ENCODE measurements around the gene DOCK9.

Gene DOCK9

DNA sequence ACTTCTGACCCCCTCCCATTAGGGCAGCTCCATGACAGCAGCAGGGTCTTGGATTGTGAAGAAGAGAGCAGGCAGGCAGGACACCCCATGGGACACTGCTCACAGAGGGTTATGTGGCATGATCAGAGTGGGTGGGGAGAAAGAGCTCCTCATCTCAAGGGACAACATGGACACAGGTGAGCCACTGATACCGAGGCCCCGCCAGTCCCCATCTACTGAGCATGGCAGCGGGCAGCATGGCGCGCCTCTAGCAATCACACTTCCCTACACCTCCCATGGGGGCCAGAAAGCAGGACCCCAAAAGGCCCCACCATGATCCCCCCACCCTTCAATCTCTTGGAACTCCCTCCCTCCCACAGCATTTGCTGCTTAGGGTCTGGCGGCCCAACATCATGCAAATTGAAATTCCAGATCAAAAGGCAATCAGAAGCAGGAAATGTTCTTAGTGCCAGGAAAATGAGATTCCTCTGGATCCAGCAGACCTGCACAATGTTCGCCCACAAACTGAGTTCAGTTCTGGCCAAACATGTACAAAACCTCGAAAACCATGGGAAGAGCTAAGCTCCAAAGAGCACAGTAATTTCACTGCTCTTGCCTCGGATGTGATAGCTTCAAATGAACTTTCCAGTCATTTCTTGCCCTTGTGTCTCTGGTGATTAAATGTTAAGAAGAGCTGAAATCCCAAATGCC, 14.8 kb downstream of the DOCK9 start:
- peak overlapping the region; percentile 40 for H3K27ac ChIP-seq
- TF ChIP-seq, protein P1, sequence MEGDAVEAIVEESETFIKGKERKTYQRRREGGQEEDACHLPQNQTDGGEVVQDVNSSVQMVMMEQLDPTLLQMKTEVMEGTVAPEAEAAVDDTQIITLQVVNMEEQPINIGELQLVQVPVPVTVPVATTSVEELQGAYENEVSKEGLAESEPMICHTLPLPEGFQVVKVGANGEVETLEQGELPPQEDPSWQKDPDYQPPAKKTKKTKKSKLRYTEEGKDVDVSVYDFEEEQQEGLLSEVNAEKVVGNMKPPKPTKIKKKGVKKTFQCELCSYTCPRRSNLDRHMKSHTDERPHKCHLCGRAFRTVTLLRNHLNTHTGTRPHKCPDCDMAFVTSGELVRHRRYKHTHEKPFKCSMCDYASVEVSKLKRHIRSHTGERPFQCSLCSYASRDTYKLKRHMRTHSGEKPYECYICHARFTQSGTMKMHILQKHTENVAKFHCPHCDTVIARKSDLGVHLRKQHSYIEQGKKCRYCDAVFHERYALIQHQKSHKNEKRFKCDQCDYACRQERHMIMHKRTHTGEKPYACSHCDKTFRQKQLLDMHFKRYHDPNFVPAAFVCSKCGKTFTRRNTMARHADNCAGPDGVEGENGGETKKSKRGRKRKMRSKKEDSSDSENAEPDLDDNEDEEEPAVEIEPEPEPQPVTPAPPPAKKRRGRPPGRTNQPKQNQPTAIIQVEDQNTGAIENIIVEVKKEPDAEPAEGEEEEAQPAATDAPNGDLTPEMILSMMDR (conservative IDR thresholded peaks at IDR 0.05), result no peak

DNA sequence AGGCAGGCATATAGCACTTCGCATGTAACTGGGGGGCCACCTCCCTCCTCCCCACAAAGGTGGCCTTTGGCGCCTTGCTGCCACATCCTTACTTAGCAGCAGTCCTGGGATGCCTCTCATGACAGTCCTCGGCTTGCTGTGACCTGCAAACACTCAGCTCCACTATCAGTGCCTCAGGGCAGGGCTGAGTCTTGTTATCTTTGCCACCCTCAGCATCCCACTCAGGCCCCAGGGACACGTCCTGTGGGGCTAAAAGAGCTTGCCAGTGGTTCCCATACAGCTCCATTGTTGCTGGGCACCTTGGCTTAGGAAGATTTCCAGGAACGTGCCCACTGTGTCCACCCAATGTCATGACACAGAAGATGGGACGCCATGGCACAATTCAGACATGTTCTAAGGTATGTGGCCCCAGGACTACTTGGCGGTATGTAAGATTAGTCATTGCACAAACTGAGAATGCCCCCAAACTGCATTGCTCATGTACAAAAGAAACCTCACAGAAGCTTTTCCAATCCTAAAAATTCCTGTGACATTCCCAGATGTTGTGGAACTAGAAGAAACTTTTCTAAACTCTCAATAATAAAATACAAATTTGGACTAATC, 16.3 kb downstream of the DOCK9 start:
- no peak overlapping the region for H3K27ac ChIP-seq
- TF ChIP-seq, protein P1 (conservative IDR thresholded peaks at IDR 0.05), result no peak

DNA sequence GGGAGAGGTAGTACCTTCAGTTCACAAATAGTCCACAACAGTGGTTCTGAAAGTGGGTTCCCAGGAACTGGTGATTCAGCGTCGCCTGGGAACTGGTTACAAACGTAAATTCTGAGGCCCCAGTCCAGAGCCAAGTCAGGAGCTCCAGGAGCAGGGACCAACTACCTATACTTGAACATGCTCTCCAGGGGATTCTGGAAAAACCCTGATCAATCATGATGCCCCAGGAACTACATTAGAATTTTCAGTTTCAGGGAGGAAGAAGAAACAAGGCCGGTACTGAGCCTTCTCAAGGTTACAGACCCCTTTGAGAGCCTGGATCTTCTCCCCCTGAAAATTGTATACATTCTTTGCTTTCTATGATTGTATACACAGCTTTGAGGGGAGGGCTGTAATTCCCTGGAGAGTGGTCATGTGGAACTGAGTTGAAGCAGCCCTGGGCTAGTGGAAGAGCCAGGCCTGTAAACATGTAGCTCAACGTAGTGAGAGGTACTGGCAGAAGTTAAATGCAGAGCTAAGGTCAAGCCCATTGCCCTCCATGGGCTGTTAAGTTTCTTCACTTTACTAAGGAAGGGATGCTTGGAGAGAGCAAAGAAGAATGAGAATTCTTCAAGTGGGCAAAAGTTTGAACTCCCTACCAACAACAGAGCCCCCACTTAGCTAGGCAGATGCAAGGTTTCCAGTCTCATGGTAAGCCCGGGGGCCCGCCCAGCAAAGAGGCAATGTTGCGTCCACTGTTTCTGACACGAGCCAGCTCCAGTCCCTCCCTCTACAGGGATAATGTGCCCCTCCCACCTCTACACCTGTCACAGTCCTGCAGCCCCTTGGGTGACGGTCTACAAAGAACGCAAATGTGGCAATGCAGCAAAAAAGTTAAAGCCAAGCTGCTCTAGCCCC, 17.0 kb downstream of the DOCK9 start:
- H3K27ac ChIP-seq, result no peak overlapping the region
- TF ChIP-seq, protein P1 (conservative IDR thresholded peaks at IDR 0.05), result no peak

DNA sequence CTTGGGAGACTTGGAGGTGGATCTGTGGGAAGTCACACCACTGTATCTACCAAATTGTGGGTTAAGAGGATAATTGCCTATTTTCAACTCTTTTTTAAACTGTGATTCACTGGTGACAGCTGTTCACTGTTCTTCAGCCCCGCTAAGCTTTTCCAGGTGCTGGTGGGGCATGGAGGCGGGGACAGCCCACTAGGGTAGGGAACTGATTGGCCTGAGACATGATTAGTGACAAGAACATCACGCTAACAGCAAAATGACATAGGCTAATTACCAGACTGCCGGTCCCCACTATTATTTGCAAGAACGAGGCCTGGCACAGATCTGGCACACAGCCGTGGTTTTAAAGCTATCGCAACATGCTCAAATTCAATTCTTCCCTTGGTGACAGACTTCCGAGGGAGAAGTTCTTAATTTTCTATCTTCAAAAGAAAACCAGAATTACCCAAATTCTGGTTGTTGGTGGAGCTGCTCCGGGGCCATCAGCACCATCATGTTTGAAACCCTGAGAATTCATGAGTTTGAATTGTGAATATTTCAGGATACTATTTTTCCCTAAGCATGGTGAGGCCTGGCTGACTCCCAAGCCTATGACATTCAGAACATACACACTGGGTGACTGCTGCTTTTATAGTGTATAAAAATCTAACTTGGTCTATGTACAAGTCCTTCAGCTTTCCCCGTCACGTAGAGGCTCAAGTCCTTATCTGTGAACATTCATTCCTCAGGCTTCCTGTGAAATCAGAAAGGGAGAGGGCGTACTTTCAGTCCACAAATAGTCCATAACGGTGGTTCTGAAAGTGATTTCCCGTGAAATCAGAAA, 17.9 kb downstream of the DOCK9 start:
- no peak overlapping the region for H3K27ac ChIP-seq
- TF ChIP-seq, protein P1 (conservative IDR thresholded peaks at IDR 0.05), result no peak

DNA sequence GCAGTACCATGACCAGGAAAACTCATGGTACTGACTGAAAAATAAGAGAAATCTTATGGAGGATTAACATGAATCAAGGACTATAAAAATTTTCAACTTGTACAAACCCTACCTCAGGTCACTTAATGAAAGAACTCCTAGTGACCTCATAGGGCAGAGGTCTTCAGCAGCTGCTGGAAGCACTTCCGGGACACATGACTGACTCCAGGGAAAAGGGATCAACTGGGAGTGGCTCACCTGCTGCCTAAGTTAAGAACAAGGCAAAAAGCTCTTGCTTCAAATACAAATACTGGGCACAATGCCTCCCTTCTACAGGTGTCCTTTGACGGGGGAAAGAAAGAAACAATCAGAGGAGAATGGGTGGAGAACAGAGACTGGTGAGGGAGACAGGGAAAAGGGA, 18.6 kb downstream of the DOCK9 start:
- TF ChIP-seq, protein P1 (conservative IDR thresholded peaks at IDR 0.05), result no peak
- no peak overlapping the region for H3K27ac ChIP-seq

DNA sequence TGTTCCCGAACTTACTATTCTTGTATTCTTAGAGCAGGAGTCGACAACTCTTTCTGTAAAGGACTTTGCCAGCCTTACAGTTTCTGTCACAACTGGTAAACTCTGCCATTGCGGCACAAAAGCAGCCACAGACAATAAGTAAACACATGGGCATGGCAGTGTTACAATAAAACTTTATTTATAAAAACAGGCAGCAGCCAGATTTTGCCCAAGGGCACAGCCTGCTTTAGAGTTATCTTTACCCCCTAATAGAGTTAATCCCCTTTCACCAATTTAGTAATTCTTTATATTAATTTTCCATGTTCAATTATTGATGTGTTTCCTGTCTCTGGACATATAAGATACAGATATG, 19.4 kb downstream of the DOCK9 start:
- H3K27ac ChIP-seq, result no peak overlapping the region
- TF ChIP-seq, protein P1 (conservative IDR thresholded peaks at IDR 0.05), result no peak

Measured in VCaP (cell line).